Adrenal gland (tissue), 5 donors: ENCODE results near the gene ALG12.

ENCODE experiments used
- CTCF ChIP-seq, 6 experiments: fragments of 450-650 bp in 4 of 6; fragments of 200-600 bp in 2 of 6; sonication (generic) in 1 of 6; IDR thresholded peaks; 1 replicate in 5 of 6; 2 replicates in 1 of 6; pipeline versions ENCODE4 v1.5.1 to v1.8.0; 2016 to 2021; ENCODE audit warnings: antibody characterized with exemption in 6 of 6, mild to moderate bottlenecking in 2 of 6, moderate library complexity in 1 of 6
- POLR2A ChIP-seq, 2 donors: fragments of 450-650 bp; IDR thresholded peaks; one replicate each; pipeline ENCODE4 v1.6.1; 2017; ENCODE audit warnings: antibody characterized with exemption in 2 of 2, mild to moderate bottlenecking in 2 of 2, moderate library complexity in 1 of 2
- donor health status: DM: no; HTN: no; CAD: no.

GRCh38 chr22:49916831-49917230, 1.4 kb downstream of the ALG12 start:
- TF ChIP-seq POLR2A (IDR thresholded peaks at IDR 0.05) (no peak), CTCF (IDR thresholded peaks at IDR 0.05) (no peak)
